SU-DHL-6 (cell line): Measurements from ENCODE around the gene TRIP10.

ENCODE experiments used
- H2AFZ ChIP-seq: fragments of 200-600 bp; sonication (generic); 2 replicates; pipeline ENCODE4 v1.6.1; 2014; ENCODE audit warnings: low read depth, mild to moderate bottlenecking, moderate library complexity, mixed read lengths, antibody characterized with exemption, low read length; ENCODE audit not compliant: severe bottlenecking
- H3F3A ChIP-seq: fragments of 200-600 bp; shearing (Covaris generic); 2 replicates; pipeline ENCODE4 v1.6.0; 2016; ENCODE audit warnings: antibody characterized with exemption, mild to moderate bottlenecking; ENCODE audit not compliant: insufficient read depth
- H3K27ac ChIP-seq: fragments of 200-600 bp; sonication (generic); 2 replicates; pipeline ENCODE4 v1.5.1; 2016; ENCODE audit warnings: low read depth, mild to moderate bottlenecking, low read length, moderate library complexity, mixed read lengths
- H3K27me3 ChIP-seq: fragments of 200-600 bp; sonication (generic), shearing (Covaris generic); 2 replicates; pipeline ENCODE4 v1.6.0; 2014; ENCODE audit warnings: mild to moderate bottlenecking, low read length
- H3K36me3 ChIP-seq: fragments of 200-600 bp; sonication (generic); 2 replicates; pipeline ENCODE4 v1.6.1; 2014; ENCODE audit warnings: mild to moderate bottlenecking, low read length, mixed read lengths
- H3K4me2 ChIP-seq: fragments of 300-600, 200-600 bp; shearing (Covaris generic), sonication (generic); 2 replicates; pipeline ENCODE4 v1.6.0; 2014; ENCODE audit warnings: low read length, low read depth, mild to moderate bottlenecking; ENCODE audit not compliant: poor library complexity, severe bottlenecking
- H3K4me3 ChIP-seq: fragments of 200-600 bp; sonication (generic); 2 replicates; pipeline ENCODE4 v1.5.1; 2014; ENCODE audit warnings: antibody characterized with exemption, low read length, mild to moderate bottlenecking, mixed read lengths; ENCODE audit not compliant: insufficient read depth, poor library complexity, severe bottlenecking
- H3K79me2 ChIP-seq: fragments of 200-600 bp; sonication (generic); 2 replicates; pipeline ENCODE4 v1.6.1; 2014; ENCODE audit warnings: mild to moderate bottlenecking, low read length, moderate library complexity; ENCODE audit not compliant: insufficient read depth
- H3K9ac ChIP-seq: fragments of 200-600 bp; sonication (generic); 2 replicates; pipeline ENCODE4 v1.7.0; 2014; ENCODE audit warnings: mild to moderate bottlenecking, low read length
- H3K9me2 ChIP-seq: fragments of 200-600 bp; sonication (generic); replicated peaks from 2 replicates; pipeline ENCODE4 v1.6.1; 2014; ENCODE audit warnings: low read length; ENCODE audit not compliant: insufficient read depth
- H3K9me3 ChIP-seq: fragments of 200-600 bp; sonication (generic); 2 replicates; pipeline ENCODE4 v1.6.1; 2014; ENCODE audit warnings: low read length, mixed read lengths; ENCODE audit not compliant: insufficient read depth
- H4K20me1 ChIP-seq: fragments of 200-600 bp; sonication (generic); 2 replicates; pipeline ENCODE4 v1.6.1; 2014; ENCODE audit warnings: low read depth, mild to moderate bottlenecking, antibody characterized with exemption, low read length, moderate library complexity, mixed read lengths
- EZH2phosphoT487 ChIP-seq: fragments of 200-600 bp; sonication (generic), shearing (Covaris generic); conservative IDR thresholded peaks from 2 replicates; pipeline ENCODE4 v1.6.1; 2018; ENCODE audit warnings: mild to moderate bottlenecking, antibody characterized with exemption, low read length, moderate library complexity, mixed read lengths
- TF ChIP-seq, protein P1 (sequence below): fragments of 200-600 bp; sonication (generic); IDR thresholded peaks from one replicate; pipeline ENCODE4 v1.5.1; 2017; ENCODE audit warnings: antibody characterized with exemption, mild to moderate bottlenecking, low read length, moderate library complexity; ENCODE audit not compliant: insufficient read depth, poor library complexity, severe bottlenecking

TRIP10 gene

DNA sequence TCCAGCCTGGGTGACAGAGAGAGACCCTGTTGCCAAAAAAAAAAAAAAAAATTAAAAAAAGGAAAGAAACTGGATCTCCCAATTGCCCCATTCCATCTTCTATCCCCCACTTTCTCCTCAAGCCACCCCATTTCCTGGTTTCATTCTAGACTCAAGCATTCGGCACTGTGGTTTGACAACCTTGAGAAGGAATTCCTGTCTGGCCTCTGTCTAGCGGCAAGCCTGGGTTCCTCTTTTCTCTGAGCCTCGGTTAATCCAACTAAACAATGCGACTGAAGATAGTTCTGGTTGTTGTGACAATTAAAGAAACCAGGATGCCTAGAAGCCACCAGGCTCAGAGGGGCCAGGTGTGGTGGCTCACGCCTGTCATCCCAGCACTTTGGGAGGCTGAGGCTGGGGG is 15.7 kb upstream of the TRIP10 start:
- Histone ChIP-seq H4K20me1 (no peaks in the 10 kb centered on the region), H3K9me3 (no peaks in the 10 kb centered on the region), H3K79me2 (no peaks in the 10 kb centered on the region), H3K36me3 (no peaks in the 10 kb centered on the region), H3K4me2 (no peak overlapping the region), H3K4me3 (no peak overlapping the region), H2AFZ (no peak overlapping the region), H3K9me2 (no peaks in the 10 kb centered on the region), H3K27ac (no peak overlapping the region), H3K27me3 (no peaks in the 10 kb centered on the region), H3F3A (no peaks in the 10 kb centered on the region), H3K9ac (no peak overlapping the region)
- TF ChIP-seq, protein P1, sequence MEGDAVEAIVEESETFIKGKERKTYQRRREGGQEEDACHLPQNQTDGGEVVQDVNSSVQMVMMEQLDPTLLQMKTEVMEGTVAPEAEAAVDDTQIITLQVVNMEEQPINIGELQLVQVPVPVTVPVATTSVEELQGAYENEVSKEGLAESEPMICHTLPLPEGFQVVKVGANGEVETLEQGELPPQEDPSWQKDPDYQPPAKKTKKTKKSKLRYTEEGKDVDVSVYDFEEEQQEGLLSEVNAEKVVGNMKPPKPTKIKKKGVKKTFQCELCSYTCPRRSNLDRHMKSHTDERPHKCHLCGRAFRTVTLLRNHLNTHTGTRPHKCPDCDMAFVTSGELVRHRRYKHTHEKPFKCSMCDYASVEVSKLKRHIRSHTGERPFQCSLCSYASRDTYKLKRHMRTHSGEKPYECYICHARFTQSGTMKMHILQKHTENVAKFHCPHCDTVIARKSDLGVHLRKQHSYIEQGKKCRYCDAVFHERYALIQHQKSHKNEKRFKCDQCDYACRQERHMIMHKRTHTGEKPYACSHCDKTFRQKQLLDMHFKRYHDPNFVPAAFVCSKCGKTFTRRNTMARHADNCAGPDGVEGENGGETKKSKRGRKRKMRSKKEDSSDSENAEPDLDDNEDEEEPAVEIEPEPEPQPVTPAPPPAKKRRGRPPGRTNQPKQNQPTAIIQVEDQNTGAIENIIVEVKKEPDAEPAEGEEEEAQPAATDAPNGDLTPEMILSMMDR = no peak
- no peak for TF ChIP-seq EZH2phosphoT487

- TF ChIP-seq EZH2phosphoT487 = no peak
- TF ChIP-seq, protein P1 = no peak
- H3K4me2 ChIP-seq = no peak overlapping the region
- H3K9ac ChIP-seq = no peak overlapping the region
Measured at GRCh38 chr19:6724631-6725492, 14.6 kb upstream of the TRIP10 start.

GRCh38 chr19:6725513-6726231 is 13.8 kb upstream of the TRIP10 start:
- no peaks in the 10 kb centered on the region for H3K79me2 ChIP-seq
- no peak overlapping the region for H3K27ac ChIP-seq
- H3K36me3 ChIP-seq = no peaks in the 10 kb centered on the region
- H3K9ac ChIP-seq = no peak overlapping the region
- no peaks in the 10 kb centered on the region for H3K9me2 ChIP-seq
- no peaks in the 10 kb centered on the region for H3K9me3 ChIP-seq
- H2AFZ ChIP-seq = no peak overlapping the region
- no peaks in the 10 kb centered on the region for H3F3A ChIP-seq
- H3K4me2 ChIP-seq = no peak overlapping the region
- no peak for TF ChIP-seq EZH2phosphoT487
- TF ChIP-seq, protein P1 = no peak
- H3K4me3 ChIP-seq = no peak overlapping the region
- H4K20me1 ChIP-seq = no peaks in the 10 kb centered on the region
- no peaks in the 10 kb centered on the region for H3K27me3 ChIP-seq

More at GRCh38 chr19:6724631-6725492, 14.6 kb upstream of the TRIP10 start:
- H3K36me3 ChIP-seq = no peaks in the 10 kb centered on the region
- H3F3A ChIP-seq = no peaks in the 10 kb centered on the region
- H3K4me3 ChIP-seq = no peak overlapping the region
- no peaks in the 10 kb centered on the region for H3K27me3 ChIP-seq
- no peak overlapping the region for H3K27ac ChIP-seq
- no peak overlapping the region for H2AFZ ChIP-seq
- no peaks in the 10 kb centered on the region for H4K20me1 ChIP-seq
- no peaks in the 10 kb centered on the region for H3K9me3 ChIP-seq
- H3K79me2 ChIP-seq = no peaks in the 10 kb centered on the region
- no peaks in the 10 kb centered on the region for H3K9me2 ChIP-seq
